SH-SY5Y (cell line): ENCODE data around the gene SYN1.

Source experiments
- GATA2 ChIP-seq: IDR thresholded peaks from 2 replicates; pipeline ENCODE4 v1.6.1; 2011; ENCODE audit warnings: mild to moderate bottlenecking, low read depth, low read length
- GATA3 ChIP-seq: IDR thresholded peaks from 2 replicates; pipeline ENCODE4 v1.6.1; 2011; ENCODE audit warnings: low read depth, mild to moderate bottlenecking, low read length, moderate library complexity

DNA sequence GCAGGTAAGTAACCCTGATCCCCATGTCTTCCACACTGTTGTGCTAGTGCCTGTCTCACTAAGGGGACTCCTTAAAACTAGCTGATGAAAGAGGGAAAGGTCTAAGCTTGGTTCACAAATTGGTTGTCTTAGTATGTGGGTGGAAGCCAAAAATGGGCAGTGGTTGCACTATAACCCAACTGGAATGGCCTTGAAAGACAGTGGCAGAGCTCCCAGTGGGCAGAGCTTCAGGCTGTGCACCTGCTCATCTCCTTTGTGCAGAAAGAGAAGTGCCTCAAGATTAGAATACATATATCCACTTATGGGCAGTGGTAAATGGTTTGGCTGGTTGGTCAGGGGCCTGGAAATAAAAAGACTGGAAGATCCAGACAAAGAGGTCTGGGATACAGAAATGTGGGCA is 7.2 kb downstream of the SYN1 start:
- TF ChIP-seq GATA2 (no peak), GATA3 (no peak)
